Measurements from ENCODE around the gene RNASEH1.
"Not testable (repeated sequence)": the region's sequence is repeated elsewhere in the genome, so short reads cannot be mapped to it uniquely, and the experiment has no call there.

RNASEH1 gene

GRCh38 chr2:3584608-3585260 is 26.6 kb upstream of the RNASEH1 start:
- POLR2A ChIA-PET, result interaction anchor here (0.7 kb wide), 2 partner anchors 20 to 166 kb away, joined by 3 to 4 read pairs; no protein-coding TSS in a partner anchor
- no peak for DNase-seq (ENCODE audit: low read depth, low spot score)
- no peak overlapping the region for H3K4me3 ChIP-seq (ENCODE audit: low read depth, low read length)
- TF ChIP-seq, protein P1, sequence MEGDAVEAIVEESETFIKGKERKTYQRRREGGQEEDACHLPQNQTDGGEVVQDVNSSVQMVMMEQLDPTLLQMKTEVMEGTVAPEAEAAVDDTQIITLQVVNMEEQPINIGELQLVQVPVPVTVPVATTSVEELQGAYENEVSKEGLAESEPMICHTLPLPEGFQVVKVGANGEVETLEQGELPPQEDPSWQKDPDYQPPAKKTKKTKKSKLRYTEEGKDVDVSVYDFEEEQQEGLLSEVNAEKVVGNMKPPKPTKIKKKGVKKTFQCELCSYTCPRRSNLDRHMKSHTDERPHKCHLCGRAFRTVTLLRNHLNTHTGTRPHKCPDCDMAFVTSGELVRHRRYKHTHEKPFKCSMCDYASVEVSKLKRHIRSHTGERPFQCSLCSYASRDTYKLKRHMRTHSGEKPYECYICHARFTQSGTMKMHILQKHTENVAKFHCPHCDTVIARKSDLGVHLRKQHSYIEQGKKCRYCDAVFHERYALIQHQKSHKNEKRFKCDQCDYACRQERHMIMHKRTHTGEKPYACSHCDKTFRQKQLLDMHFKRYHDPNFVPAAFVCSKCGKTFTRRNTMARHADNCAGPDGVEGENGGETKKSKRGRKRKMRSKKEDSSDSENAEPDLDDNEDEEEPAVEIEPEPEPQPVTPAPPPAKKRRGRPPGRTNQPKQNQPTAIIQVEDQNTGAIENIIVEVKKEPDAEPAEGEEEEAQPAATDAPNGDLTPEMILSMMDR (IDR thresholded peaks at IDR 0.05; ENCODE audit: insufficient read depth, low read length, missing control alignments), result no peak
- CTCF ChIA-PET, result interaction anchor here (1.2 kb wide), 1 partner anchor 10 kb away, joined by 3 read pairs; the partner anchor contains the start of gene COLEC11

DNA sequence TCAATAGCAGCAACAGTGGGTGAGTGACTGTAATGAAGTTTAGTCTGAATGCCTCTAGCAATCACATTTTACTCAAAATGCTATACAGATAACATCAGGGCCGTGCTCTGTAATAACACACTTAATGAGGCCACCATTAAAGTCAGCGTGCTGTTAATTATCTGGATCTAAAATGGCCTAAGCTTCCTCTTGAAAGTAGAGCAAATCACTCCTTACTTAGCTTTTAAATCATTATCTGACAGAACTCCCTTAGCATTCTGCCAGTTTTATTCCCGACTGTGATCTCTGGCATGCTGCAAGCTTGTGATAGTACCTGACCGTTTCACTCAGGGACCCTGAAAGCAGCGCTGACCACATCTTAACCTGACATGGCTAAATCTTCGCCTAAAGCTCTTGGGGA is 25.9 kb upstream of the RNASEH1 start:
- no peak for DNase-seq (ENCODE audit: low read depth, low spot score)
- ChIA-PET POLR2A (interaction anchor here (0.7 kb wide), 1 partner anchor 167 kb away, joined by 3 read pairs; no protein-coding TSS in a partner anchor), CTCF (interaction anchor here (1.2 kb wide), 1 partner anchor 11 kb away, joined by 3 read pairs; the partner anchor contains the start of gene COLEC11)
- TF ChIP-seq, protein P1 (IDR thresholded peaks at IDR 0.05; ENCODE audit: insufficient read depth, low read length, missing control alignments), result no peak
- H3K4me3 ChIP-seq (ENCODE audit: low read depth, low read length), result no peak overlapping the region

DNA sequence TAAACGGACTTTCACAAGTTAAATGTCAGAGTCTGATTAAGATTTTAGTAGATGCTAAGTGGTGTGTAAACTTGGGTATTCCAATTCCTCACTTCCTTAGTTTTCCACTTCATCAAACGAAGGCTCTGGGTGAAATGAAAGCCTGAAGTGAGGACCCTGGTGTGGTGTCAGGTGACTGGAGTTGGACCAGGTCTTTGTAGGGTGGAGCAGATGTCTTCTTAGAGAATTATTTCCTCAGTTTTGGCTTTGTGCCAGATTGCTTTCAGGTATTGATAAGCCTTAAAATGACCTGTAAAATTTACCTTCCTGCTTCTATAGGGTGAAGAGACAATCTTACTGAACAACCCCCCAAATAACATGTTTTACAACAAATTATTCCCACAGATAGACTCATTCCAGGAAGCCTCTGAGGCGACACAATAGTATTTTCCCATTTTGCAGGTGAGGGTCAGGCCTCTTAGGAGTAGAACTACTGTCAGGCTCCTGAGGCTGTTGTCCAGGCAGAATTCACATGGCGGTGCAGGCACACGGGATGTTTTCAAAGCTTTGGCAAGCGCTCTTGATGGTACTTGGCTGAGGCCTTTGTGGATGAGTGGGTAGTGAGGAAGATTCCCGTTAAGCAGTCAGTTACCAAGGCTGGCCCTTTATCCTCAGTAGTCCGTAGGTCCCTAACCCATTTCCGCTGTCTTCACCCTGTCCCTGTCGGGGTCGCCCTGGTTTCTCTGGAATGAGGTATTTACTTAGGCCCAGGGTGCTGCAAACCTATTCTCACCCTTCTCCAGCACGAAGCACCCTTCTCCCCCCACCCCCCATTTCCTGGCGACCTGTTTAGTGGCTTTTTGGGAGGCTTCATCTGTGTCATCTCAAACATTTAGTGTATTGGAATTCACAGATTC is 23.5 kb upstream of the RNASEH1 start:
- no peak overlapping the region for H3K4me3 ChIP-seq (ENCODE audit: low read depth, low read length)
- ChIA-PET POLR2A (no interaction called here), CTCF (no interaction called here)
- no peak for DNase-seq (ENCODE audit: low read depth, low spot score)
- TF ChIP-seq, protein P1 (IDR thresholded peaks at IDR 0.05; ENCODE audit: insufficient read depth, low read length, missing control alignments), result no peak

GRCh38 chr2:3580449-3580848 is 22.3 kb upstream of the RNASEH1 start:
- POLR2A ChIA-PET, result interaction anchor here (0.8 kb wide), 1 partner anchor 15 kb away, joined by 3 read pairs; no protein-coding TSS in a partner anchor

GRCh38 chr2:3578987-3579386 is 20.9 kb upstream of the RNASEH1 start:
- H3K4me3 ChIP-seq (ENCODE audit: low read depth, low read length), result no peak overlapping the region
- TF ChIP-seq, protein P1 (IDR thresholded peaks at IDR 0.05; ENCODE audit: insufficient read depth, low read length, missing control alignments), result no peak
- ChIA-PET POLR2A (interaction anchor here (1.0 kb wide), 1 partner anchor 21 kb away, joined by 3 read pairs; the partner anchor contains the start of gene RNASEH1), CTCF (interaction anchor here (1.0 to 2.5 kb wide), 3 partner anchors 20 to 155 kb away, joined by 3 to 5 read pairs (median 3); partner anchors contain the start of gene RNASEH1)
- DNase-seq (ENCODE audit: low read depth, low spot score), result no peak

More at GRCh38 chr2:3580449-3580848, 22.3 kb upstream of the RNASEH1 start:
- CTCF ChIA-PET, result no interaction called here
- no peak for DNase-seq (ENCODE audit: low read depth, low spot score)
- no peak overlapping the region for H3K4me3 ChIP-seq (ENCODE audit: low read depth, low read length)
- TF ChIP-seq, protein P1 (IDR thresholded peaks at IDR 0.05; ENCODE audit: insufficient read depth, low read length, missing control alignments), result no peak

- not testable (repeated sequence) for DNase-seq (ENCODE audit: low read depth, low spot score)
- CTCF ChIA-PET, result interaction anchor here (0.6 to 1.6 kb wide), 5 partner anchors 17 to 198 kb away, joined by 3 read pairs; partner anchors contain the start of gene EIPR1
- POLR2A ChIA-PET, result interaction anchor here (0.7 to 1.4 kb wide), 3 partner anchors 18 to 52 kb away, joined by 3 to 10 read pairs (median 3); partner anchors contain the start of gene RNASEH1
- H3K4me3 ChIP-seq (ENCODE audit: low read depth, low read length), result peak overlapping the region; percentile 95
These were observed 18.1 kb upstream of the RNASEH1 start for GRCh38 chr2:3576263-3576630.
